GM13977 (cell line): ENCODE measurements around the gene PPFIBP2.

Experiments
- DNase-seq: peaks from one replicate; pipeline ENCODE4 v3.0.0; 2012; ENCODE audit warnings: low spot score
- in situ Hi-C: fragments of 300-500 bp; cut with MboI; formaldehyde crosslinking; loops from one replicate; pipeline ENCODE4 v1.12.0; 2022; ENCODE audit warnings: low sequenced_read_pairs, low pct_unique_long_range_greater_than_20kb, mixed read lengths, inconsistent platforms; ENCODE audit not compliant: unreplicated experiment
- TF ChIP-seq, protein P1 (sequence below): IDR thresholded peaks from 2 replicates; pipeline ENCODE4 v1.5.1; 2012; ENCODE audit warnings: mild to moderate bottlenecking, control low read depth; ENCODE audit not compliant: insufficient read depth; ENCODE audit errors: extremely low read depth, missing control alignments

The PPFIBP2 gene

DNA sequence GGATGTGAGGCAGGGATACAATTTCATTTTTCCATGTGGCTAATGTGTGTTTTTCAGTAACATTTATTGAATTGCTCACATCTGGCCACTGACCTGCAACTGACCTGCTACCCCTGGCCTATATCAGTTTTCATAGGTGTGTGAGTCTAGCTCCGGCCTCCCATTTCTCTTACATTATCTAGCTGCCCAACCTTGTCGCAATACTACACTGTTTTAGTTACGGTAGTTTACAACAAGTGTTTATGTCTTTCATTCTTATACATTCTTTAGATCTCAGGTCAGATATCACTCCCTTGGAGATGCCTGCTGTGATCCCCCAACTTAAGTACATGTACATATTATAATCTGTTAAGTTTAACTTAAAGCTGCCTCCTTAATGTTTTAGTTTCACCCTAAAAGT lies 161.8 kb downstream of the PPFIBP2 start:
- no peak for DNase-seq
- in situ Hi-C loops = no loop called here
- TF ChIP-seq, protein P1, sequence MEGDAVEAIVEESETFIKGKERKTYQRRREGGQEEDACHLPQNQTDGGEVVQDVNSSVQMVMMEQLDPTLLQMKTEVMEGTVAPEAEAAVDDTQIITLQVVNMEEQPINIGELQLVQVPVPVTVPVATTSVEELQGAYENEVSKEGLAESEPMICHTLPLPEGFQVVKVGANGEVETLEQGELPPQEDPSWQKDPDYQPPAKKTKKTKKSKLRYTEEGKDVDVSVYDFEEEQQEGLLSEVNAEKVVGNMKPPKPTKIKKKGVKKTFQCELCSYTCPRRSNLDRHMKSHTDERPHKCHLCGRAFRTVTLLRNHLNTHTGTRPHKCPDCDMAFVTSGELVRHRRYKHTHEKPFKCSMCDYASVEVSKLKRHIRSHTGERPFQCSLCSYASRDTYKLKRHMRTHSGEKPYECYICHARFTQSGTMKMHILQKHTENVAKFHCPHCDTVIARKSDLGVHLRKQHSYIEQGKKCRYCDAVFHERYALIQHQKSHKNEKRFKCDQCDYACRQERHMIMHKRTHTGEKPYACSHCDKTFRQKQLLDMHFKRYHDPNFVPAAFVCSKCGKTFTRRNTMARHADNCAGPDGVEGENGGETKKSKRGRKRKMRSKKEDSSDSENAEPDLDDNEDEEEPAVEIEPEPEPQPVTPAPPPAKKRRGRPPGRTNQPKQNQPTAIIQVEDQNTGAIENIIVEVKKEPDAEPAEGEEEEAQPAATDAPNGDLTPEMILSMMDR = no peak

DNA sequence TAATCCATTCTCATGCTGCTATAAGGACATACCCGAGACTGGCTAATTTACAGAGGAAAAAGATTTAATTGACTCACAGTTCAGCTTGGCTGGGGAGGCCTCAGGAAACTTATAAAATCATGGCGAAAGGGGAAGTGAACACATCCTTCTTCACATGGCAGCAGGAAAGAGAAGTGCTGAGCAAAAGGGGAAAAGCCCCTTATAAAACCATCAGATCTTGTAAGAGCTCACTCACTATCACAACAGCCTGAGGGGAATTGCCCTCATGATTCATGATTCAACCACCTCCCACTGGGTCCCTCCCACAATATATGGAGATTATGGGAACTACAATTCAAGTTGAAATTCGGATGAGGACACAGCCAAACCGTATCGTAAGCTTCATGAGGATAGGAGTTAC lies 163.3 kb downstream of the PPFIBP2 start:
- in situ Hi-C loops = no loop called here
- TF ChIP-seq, protein P1 = no peak
- no peak for DNase-seq

DNA sequence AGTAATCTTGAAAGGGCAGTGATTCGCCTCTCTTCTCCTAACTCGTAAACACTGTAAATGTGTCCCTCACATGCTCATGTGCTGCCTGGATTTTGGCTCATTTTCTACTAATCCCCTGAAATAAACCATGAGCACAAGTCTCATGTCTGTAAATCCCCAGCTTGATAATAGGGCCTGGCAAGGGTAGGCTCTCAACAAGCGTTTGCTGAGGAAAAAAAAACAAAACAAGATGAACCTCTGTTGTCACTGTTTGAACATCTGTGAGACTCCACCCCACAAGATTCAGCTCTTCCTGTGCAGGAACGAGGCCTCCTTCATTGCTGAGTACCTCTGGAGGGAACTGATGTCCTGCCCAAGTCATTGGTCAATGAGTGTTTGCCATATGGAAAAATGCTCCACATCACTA lies 164.0 kb downstream of the PPFIBP2 start:
- DNase-seq = no peak
- in situ Hi-C loops = no loop called here
- TF ChIP-seq, protein P1 = no peak

DNA sequence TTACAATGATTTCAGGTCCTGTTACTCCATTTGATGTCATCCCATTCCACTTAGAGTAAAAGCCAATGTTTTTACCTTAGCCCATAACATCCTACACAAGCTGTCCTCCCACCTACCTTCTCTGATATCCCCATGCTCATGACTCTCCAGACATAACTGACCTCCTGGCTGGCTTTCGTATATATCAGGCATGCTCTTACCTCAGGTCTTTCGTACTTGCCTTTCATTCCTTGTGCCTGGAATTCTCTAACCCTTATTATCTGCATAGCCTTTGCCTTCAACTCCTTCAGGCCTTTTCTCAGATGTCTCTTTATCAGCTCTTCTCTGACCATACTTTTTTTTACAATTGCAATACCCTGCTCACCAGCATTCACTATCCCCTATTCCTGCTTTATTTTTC lies 169.8 kb downstream of the PPFIBP2 start:
- in situ Hi-C loops = loop anchor here (10.0 kb wide), 2 partner anchors 249 to 329 kb away; no protein-coding TSS in a partner anchor
- TF ChIP-seq, protein P1 = no peak

DNA sequence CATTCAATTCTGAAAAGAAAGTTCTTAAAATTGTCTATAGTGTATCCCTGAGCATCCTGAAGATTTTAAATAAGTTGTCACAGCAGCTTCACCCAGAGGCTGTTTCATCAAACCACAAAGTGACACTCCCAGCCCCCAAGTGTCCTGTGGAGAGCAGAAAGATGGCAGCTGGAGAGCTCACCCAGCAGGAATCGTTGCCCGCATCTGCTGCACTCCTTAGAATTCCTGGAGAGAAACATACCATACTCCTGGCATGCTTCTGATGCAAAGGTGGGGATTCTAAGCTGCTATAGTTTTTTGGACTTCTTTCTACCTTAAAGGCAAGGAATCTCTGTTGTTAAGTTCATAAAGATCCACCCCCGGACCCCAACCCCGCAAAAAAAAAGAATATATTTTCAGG lies 173.0 kb downstream of the PPFIBP2 start:
- no peak for DNase-seq
- in situ Hi-C loops = loop anchor here (10.0 kb wide), 2 partner anchors 252 to 332 kb away; no protein-coding TSS in a partner anchor
- TF ChIP-seq, protein P1 = no peak

More for the DNA sequence above, 169.8 kb downstream of the PPFIBP2 start:
- DNase-seq = no peak

DNA sequence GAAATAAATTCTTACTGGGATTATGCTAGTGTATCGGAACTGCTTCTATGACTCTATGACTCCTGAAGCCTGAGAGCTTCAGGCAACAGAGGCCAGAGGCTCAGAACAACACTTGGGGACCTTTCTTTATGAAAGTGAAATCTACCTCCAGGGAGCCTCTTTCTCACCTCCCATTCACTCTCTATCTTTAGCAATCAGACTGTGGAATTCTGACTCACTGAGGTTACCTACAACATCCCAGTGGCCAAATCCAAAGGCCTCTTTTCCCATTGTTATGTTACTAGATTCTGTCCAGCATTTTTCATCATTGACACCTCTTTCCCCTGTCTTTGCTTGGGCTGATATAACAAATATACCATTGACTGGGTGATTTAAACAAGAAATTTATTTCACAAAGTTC lies 173.6 kb downstream of the PPFIBP2 start:
- no peak for DNase-seq
- TF ChIP-seq, protein P1 = no peak
- in situ Hi-C loops = loop anchor here (10.0 kb wide), 2 partner anchors 253 to 333 kb away; no protein-coding TSS in a partner anchor
